NCI-H1048 (cell line): Measurements from ENCODE around the gene SLC5A3.

Experiments used
- DNase-seq: peaks from one replicate; lab custom pipeline; 2025; lab: John Stamatoyannopoulos, UW

Gene SLC5A3

DNA sequence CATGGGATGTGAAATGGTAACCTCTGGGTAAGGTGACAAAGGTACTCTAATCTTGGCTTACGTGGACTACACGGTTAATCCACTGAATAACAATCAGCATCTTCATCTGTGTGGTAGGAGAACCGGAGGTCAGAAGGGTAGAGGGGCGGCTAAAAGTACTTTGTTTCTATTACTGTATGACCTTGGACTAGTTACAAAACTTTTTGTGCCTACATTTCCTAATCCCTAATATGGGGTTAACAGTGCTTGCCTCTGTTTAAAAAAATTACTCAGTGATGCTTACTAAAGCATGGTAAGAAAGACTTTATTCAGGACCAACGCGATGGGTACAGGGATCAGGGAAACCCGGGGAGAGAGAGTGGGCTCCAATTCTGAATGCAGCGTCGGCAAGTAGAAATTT is 1.7 kb upstream of the SLC5A3 start:
- DNase-seq = no peak

DNA sequence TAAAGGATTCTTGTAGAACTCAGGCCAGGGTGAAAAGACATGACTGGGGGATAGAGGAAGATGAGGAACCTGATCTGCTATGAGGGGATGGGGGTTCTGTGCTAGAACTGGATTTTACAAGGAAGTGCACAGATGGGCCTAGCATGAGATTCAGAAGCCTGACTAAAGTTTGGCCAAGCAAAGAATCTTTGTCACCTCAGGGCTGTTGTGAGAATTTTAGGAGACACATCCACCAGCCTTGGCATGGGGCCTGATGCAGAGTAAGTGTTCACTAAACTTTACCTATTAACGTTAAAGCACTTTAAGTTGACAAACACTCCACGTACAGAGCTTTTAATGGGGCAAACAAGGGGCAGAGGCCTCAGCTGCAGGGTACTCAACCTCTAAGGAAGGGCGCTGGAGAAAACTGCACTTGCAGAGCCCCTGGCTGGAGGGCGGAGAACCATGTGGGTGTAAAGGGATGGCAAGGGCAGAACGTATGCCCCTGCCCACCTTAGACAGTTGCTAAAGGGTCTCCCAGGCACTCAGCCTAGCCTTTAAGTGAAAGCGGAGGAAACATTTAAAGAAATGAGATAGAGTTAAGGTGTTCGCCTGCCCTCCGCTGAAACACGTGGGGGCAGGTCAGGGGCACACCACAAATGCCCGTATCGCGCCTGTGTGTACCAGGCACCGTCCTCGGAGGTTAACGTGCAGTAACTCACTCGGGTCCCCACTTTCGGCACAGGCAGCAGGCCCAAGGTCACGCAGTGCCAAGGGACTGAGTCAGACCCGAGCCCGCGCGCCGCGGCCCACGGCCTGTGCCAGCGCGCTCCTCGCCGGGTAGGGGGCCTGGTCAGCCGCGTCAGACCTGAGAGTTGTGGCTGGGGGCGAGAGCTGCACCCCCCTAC is 990 bp upstream of the SLC5A3 start:
- no peak for DNase-seq

DNA sequence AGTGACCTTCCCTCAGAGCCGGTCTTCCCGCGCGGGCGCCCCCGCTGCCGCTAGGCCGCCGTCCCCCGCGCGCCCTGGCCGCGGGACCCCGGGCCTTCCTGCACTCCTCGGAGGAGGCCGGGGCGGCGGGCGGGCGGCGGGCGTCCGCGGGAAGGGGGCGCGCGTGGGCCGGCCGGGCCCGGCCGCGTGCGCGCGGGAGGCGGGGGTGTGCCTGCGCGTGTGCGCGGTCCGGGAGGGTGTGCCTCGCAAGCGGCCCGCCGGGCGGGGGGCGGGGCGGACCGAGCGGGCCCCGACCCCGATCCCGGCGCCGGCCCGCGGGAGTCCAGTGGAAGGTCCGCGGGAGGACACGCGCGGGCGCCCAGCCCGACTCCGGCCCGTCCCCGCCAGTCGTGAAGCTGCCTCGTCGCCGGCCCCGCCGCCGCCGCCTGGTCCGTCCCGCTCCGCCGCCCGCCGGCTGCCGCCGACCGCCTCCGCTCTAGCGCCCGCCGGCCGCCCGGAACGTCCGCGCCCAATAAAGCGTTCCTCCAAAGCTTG is 438 bp downstream of the SLC5A3 start:
- no peak for DNase-seq

DNA sequence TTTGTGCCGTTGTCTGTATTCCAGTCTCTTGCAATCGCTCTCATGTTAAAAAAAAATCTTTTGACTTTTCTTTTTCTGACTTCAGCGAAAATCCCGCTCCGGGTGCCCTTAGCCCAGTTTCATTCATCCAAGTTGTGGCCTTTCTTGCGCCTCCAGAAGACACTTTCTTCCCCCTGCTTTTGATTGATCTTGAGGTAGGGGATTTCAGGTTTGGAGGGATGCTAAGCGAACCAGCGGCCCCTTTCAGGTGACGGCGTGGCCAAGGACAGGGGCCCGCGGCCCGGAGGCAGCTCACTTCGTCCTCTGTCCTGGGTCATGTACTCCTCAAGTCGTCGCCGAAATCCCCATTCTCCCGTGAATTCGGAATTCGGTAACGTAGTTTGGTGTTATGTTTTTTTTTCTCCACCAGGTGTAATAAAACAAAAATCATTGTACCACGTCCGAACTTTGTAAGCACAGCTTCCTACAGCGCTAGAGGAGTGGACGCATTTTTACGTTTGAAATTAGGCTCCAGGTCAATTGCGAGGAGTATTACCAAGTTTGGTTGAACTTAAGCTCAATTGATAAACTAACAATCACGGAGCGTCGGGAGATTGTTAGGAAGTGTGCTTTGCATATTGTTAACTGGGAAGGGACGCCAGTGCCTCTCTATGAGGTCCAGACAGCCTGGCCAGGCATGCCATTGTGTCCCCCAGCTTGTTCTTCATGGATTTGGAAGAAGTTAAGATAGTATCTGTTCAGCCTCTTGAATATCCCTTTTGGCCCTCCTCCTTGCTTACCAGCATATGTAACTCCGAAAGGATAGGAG is 1.1 kb downstream of the SLC5A3 start:
- no peak for DNase-seq

DNA sequence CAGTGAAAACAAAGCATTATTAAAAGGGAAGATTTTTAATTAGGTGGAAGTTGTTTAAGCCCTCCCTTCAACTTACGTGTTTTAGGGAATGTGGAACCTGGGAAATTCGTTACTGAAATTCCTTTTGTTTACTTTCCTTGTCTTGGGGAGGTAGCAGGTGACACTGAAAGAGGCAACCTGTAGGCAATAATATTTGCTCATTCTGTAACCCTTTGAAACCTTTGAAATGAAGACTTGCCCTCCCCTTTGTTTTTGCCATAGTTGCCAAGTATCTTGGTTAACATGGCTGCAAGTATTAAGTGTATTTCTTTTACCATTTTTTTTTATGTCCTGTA is 1.7 kb downstream of the SLC5A3 start:
- DNase-seq = no peak

DNA sequence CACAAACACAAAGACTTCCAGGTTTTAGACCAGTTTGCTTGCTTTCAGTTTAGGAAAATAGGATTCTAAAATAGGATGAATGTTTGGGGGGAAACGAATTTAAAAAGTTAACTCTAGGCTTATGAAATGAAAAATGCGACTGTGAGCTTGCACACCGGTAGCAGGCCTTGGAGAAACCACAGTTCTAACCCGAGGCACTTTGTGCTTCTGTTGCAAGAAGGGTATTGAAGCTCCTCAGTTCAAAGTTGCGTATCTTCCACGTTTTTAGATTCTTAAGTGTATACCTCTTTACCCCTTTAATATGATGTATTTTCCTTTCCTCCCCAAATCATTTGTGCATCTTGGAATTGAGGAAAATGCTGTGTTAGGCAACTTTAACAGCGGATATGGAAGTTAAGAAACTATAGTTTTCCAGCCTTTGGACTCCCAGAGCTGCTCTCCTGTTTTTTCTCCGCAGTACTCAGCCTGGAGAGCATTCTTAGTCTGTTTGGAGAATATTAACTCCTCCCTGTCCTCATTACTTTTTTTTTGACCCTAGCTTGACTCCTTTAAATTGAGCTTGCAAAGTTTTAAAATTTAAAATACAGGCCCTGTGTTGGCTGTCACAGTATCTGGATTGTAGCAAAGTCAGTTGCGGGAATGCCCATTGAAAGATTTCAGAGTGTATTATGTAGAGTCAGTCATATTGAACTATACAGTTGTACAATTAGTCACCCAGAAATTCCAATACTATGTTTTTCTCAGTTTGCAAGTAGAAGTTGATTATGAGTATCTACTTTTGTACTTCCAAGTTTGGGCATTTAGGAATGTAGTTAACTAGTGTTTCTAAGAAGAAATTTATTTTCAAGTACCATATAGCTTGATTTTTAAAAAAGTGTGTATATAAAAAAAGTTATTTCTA is 2.6 kb downstream of the SLC5A3 start:
- no peak for DNase-seq

DNA sequence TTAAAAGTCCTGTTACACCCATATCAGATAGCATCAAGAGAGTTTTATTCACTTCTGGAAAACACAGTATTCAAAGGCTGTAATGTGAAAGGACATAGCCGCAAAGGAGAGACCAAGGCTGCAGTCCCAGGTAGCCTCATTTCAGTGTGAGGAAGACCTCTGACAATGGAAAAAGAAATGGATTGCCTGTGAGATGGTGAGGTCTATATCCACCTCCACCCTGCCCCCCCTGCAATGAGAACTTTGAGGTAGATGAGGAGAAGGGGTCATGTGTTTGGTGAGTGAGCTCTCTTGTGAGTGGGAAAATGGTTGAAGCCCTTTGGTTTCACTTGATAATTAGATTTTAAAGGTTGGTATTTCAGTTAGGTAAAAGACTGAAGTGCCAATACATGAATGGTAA is 3.5 kb downstream of the SLC5A3 start:
- DNase-seq = no peak

DNA sequence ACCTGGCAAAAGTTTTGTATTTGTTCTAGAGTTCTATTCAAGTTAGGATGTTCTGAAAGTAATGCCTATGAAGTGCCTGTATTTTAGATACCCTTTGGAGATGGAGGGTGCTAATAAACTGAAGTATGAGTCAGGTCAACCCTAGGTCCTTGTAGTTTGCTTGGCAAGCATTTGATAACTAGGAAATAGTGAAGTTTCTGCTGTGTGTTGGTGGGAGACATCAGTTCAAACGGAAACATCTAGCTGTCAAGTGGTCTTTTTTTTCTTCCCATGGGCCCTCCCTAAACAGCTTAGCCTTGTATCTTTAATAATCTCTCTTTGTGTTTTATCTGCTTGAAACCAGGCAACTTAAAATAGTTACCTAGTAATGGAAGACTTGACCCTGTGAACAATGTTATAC is 4.5 kb downstream of the SLC5A3 start:
- DNase-seq = no peak

DNA sequence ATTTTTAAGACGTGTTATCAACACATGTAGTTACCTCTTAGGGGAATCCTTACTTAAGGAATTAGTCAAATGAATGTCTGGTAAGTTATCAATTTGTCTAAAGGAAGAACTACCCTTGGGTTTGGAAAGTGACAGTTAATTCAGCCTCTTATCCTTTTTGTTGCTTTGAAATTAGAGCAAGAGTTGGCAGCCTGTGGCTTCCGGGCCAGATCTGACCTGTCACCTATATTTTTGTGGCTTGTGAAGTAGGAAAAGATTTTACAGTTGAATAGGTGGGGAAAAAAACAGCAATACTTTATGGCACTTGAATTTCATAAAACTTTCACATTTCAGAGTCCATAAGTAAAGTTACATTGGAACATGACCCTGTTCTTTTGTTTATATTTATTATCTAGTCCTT is 5.5 kb downstream of the SLC5A3 start:
- no peak for DNase-seq

DNA sequence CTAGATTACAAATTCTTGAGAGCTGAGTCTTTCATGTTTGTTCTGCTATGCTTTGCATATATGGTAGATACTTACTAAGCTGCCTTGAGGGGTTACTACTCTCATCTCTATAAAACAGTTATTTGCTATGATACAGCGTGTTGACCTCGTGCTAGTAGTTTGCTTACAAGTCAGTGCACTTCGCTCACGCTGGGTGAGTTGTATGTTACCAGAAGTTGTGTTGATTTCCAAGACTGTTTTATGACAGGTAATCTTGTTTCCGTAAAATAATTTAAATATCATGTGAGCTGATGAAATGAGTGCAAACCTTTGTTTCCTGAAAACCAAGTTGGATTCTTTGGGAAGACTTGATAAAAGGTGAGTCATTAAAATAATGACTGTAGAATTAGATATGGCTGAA is 7.3 kb downstream of the SLC5A3 start:
- DNase-seq = no peak

DNA sequence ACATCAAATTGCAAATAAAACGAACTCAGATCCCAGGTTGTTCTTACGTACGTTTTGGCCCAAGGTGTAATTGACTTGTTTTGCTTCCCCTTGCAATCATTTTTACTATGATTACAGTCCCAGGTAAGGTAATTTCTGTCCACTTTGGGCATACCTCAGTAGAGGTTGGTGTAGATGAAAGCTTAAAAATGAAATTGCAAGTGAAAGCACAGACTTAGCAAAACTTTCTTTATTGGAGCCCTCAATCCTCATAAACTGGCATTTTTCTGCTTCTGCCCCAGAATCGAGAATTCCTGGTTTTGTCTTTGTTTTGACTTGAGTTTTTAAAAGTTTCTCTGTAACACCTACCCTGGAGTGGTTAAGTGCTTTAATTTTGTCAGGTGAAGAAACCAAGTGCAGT is 9.4 kb downstream of the SLC5A3 start:
- no peak for DNase-seq

DNA sequence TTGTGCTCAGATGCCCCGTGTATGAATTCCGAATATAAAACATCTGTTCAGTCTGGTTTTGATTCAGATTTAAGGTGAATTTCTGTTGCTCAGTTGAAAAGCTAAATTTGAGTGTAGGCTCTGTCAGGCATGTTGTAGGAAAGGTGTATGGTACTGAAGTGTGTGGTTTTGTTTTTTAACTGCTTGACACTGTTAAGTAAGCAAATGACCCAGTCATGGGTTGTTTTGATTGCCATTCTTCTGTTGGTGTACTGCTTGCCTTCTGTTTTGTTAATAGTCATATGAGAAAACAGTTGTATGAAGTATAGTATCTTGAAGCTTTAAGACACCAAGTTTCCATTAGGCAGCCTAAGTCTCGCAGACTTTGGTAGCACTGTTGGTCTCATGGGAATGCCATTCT is 10.0 kb downstream of the SLC5A3 start:
- DNase-seq = no peak

DNA sequence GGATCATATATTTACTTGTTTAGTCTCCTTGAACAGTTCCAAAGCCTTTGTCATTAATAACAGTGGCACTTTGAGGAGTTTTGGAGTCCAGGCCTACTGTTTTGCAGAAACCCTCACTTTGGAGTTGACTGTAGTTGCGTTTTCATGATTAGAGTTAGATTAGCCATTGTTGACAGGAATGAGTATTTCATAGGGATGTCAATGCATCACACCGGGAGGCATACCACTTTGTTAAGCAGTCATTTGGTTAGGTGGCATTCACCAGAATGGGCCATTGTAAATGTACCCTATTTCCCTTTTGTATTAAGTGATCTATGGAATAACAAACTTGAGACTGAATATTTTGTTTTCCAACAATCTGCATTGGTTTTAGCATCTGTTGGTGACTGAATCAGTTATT is 11.8 kb downstream of the SLC5A3 start:
- DNase-seq = no peak

DNA sequence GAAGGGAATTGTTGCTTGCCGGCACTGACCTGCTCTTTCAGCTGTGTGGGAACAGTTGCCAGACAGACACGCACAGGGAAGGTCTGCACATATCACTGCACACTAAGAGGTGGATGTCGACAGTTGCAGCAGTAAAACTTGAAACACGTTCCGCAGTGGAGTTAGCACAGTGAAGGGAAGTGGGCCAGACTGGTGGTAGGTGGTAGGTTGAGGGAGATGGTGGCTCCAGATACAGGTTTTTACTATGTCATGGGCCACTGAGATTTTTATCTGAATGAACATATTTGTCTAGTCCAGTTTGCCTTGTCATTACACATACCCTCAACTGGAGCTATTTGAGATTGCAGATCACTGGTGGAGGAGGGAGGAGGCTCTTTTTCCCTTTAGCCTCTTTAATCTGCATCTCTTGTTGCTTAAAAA is 13.5 kb downstream of the SLC5A3 start:
- DNase-seq = no peak

DNA sequence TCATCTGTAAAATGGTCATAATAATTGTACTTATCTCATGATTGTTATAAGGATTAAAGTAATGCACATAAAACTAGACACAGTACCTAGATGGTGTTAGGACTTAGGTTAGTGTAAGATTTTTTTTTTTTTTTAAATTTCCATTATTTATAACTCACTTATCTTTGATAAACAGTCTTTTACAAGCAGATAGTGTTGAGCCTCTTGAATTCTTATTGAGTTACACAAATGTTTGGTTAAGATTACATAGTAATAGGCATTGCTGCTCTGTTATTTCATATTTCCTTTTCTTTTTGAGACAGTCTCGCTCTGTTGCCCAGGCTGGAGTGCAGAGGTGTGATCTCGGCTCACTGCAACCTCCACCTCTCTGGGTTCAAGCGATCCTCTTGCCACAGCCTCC is 15.4 kb downstream of the SLC5A3 start:
- no peak for DNase-seq

DNA sequence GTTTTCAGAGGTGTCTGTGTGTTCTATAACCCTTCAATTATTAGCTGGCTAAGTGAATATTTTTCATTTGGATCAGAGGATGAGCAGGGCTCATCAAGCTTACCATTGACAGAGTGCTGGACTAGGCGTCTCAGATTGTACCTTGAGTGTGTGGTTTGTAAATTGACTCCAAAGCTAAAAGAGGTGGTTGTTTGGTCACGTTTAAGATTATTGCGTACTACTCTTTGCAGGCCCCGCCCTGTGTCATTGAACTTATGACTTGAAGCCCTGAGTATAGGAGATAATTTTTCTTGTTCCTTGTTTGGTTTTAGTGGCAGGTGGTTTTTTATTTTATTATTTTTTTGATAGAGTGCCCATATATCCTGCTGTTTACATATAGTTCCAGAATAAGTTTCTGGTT is 17.7 kb downstream of the SLC5A3 start:
- DNase-seq = no peak

DNA sequence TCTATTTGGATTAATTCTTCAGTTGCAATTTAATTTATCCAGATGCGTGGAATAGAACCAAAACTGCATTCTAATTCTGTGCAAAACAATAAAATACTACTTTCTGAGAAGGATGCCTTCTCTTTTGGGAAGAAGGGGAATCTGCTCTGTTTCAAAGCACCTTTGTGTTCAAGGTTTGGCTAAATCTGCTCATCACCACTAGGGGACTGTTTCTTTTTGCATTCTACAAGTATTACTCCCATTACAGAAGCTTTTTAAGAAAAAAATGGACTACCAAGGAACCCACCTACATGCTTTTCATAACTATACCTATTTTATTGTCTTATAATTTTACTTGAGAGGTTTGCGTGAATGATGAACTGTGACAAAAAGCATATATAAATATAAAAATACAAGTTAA is 18.2 kb downstream of the SLC5A3 start:
- no peak for DNase-seq

DNA sequence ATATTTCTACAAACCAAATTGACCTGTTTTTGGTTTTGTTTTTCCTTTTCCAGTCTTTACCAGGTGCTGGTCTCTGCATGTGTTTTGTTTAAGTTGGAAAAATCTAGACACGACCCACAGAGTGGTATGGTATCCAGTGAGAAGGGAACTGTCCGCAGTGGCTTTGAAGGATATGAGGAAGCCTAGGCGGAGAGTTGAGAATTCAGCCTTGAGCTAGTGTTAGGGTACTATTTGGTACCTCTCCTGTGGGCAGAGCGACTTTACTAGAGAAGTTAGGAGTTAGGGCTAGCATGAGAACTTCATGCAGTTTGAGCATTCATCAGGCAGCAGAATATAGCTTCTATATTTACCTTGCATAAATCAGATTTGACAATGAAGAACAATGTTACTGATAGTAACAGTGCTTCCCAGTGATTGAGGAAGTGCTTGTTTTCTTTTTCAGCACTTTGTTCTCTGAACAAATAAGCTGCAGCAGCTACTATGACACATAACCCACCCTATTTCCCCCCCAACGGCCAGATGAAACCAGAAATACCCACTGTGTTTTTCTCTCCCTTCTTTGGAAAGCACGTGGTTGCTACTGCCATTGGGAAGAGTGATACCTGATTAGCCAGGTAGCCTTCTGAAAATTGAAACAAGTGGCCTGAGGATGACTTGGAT is 19.0 kb downstream of the SLC5A3 start:
- DNase-seq = no peak

DNA sequence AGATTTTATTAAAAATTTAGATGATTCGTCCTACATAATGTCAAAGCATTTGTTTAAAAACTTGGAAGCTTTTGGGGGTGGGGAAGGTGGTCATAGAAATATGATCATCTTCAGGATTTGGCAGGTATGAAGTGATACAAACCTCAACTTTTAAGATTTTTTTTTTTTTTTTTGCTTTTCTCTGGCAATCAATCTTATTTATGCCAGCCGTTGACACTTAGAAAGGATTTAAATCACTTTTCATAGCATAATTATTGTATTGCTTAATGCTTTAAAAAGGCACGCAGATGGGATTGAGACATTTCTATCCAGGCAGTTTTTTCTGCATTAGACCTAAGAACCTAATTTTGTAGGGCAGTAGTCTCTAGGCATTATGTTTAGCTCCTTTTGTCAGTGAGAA is 19.7 kb downstream of the SLC5A3 start:
- DNase-seq = no peak

DNA sequence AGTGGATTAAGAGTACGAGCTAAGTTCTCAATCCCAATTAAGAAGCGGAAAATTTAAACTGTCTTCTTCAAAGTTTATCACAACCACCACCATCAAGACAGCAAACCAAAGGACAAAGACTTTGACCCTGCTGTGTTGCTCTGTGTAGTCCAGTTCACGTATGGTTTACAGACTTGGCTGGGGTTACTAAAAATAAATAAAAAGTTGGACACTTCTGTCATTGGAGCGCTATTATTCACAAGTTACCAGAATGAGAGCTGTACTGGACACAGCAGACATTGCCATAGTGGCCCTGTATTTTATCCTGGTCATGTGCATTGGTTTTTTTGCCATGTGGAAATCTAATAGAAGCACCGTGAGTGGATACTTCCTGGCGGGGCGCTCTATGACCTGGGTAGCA is 21.6 kb downstream of the SLC5A3 start:
- no peak for DNase-seq

DNA sequence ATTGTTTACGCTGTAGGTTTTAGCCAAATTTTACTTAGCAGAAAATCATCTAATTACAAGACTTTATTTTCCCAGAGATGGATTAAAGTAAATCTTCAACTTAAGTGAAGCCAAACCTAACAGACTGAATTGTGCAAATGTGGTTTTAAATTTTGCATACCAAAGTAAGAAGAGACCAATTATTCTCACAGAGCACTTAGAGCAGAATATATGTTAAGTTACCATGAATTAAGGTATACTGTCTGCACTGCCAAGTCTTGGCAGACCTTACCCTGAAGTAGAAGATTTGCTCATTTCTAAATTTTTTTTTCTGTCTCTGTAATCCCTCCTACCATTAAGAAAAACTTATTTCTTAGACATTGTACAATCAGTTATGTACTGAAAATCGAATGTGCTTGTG is 24.1 kb downstream of the SLC5A3 start:
- no peak for DNase-seq

DNA sequence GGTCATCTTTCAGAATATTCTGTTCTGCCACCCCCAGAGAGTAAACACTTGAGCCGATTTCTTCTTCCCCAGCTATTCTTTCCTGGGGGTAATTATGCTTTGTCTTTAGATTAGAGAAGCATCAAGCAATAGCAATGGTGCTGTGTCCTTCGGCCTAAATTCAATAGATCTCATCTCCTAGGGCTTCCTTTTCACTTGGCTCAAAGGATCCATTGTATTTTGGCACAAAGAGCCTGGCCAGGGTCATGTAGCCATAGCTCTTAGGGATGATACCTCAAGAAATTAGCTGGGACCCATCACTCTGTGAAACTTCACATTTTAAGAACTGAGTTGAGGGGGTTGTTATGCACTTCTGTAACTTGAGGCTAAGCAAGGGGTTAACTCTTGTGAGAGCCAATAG is 27.0 kb downstream of the SLC5A3 start:
- no peak for DNase-seq
